ENCODE data around the gene OR10G4. TPM values are rescaled to one million over a fixed set of nuclear protein-coding genes. Genes with fewer than 3 reads are reported as not detected.

OR10G4 gene
- total and polyA plus RNA-seq, 9 donors, result 0.11 TPM; not detected in 8

DNA sequence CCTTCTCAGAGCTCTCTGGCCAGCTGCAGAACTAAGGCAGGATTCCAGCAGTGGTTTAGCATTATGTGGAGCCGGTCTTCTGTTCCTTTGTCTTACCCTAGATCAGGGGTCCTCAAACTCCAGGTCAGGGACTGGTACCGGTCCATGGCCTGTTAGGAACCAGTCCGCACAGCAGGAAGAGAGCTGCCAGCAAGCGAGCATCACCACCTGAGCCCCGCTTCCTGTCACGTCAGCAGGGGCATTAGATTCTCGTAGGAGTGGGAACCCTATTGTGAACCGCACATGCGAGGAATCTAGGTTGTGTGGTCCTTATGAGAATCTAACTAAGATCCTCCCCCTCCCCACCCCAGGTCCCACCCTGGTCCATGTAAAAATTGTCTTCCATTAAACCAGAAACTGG is 26.8 kb downstream of the OR10G4 start:
- Histone ChIP-seq H3K4me3 (no peak overlapping the region), H3K27ac (no peak overlapping the region), H3K27me3 (peaks cover 2% of the 10 kb centered on the region), H3K36me3 (no peaks in the 10 kb centered on the region), H3K4me1 (ENCODE audit: insufficient read depth) (no peaks in the 10 kb centered on the region), H3K9me3 (no peaks in the 10 kb centered on the region)
- intact Hi-C loops (cut with DNase I), result no loop called here
- 80 to 85% (median 84%) methylated on average over 9 of the region's 9 CpGs for WGBS, 3 donors
- TF ChIP-seq, protein P1, sequence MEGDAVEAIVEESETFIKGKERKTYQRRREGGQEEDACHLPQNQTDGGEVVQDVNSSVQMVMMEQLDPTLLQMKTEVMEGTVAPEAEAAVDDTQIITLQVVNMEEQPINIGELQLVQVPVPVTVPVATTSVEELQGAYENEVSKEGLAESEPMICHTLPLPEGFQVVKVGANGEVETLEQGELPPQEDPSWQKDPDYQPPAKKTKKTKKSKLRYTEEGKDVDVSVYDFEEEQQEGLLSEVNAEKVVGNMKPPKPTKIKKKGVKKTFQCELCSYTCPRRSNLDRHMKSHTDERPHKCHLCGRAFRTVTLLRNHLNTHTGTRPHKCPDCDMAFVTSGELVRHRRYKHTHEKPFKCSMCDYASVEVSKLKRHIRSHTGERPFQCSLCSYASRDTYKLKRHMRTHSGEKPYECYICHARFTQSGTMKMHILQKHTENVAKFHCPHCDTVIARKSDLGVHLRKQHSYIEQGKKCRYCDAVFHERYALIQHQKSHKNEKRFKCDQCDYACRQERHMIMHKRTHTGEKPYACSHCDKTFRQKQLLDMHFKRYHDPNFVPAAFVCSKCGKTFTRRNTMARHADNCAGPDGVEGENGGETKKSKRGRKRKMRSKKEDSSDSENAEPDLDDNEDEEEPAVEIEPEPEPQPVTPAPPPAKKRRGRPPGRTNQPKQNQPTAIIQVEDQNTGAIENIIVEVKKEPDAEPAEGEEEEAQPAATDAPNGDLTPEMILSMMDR (IDR thresholded peaks at IDR 0.05), result no peak
- TF ChIP-seq EP300 (IDR thresholded peaks at IDR 0.05) (no peak), POLR2A (IDR thresholded peaks at IDR 0.05) (no peak)
- DNase-seq, result no peak

- Histone ChIP-seq H3K9me3 (no peaks in the 10 kb centered on the region), H3K4me1 (ENCODE audit: insufficient read depth) (no peaks in the 10 kb centered on the region), H3K27ac (no peak within 1 kb of the TSS), H3K4me3 (no peak within 1 kb of the TSS), H3K36me3 (no peaks in the 10 kb centered on the region), H3K27me3 (peaks cover 2% of the 10 kb centered on the region)
- TF ChIP-seq POLR2A (IDR thresholded peaks at IDR 0.05) (no peak), EP300 (IDR thresholded peaks at IDR 0.05) (no peak)
- TF ChIP-seq, protein P1 (IDR thresholded peaks at IDR 0.05), result no peak
- intact Hi-C loops (cut with DNase I), result no loop called here
- DNase-seq, result no peak
- 0 to 4% (median 0%) methylated on average over 1 of the region's 1 CpG for WGBS, 3 donors
These were observed 28.5 kb downstream of the OR10G4 start, which contains the start of gene OR10G7 for GRCh38 chr11:124041254-124041653. Gene OR10G7, minus strand, starts transcription at chr11:124041325. Its CDS starts 2,324 bp downstream, at chr11:124039001.

DNA sequence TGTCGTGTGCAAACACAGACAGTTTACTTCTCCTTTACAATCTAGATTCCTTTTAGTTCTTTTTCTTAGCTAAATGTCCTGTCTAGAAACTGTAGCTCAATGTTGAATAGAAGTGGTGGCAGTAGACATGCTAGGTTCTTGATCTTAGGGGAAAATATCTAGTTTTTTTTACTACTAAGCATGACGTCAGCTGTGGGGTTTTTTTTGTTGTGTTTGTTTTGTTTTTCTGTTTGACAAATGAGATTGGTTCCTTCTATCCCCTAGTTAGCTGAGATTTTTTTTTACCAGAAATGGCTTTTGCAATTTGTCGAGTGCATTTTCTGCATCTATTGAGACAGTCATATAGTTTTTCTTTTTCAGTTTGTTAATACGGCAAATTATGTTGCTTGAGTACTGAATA is 30.6 kb downstream of the OR10G4 start:
- 74 to 82% (median 78%) methylated on average over 4 of the region's 4 CpGs for WGBS, 3 donors
- Histone ChIP-seq H3K27me3 (no peaks in the 10 kb centered on the region), H3K4me3 (no peak overlapping the region), H3K36me3 (no peaks in the 10 kb centered on the region), H3K27ac (no peak overlapping the region), H3K4me1 (ENCODE audit: insufficient read depth) (no peaks in the 10 kb centered on the region), H3K9me3 (no peaks in the 10 kb centered on the region)
- intact Hi-C loops (cut with DNase I), result no loop called here
- no peak for DNase-seq
- no peak for TF ChIP-seq POLR2A (IDR thresholded peaks at IDR 0.05)
- TF ChIP-seq, protein P1 (IDR thresholded peaks at IDR 0.05), result no peak

GRCh38 chr11:124050748-124051147 is 38.0 kb downstream of the OR10G4 start:
- intact Hi-C loops (cut with DNase I), result no loop called here
- Histone ChIP-seq H3K27ac (no peak overlapping the region), H3K36me3 (no peaks in the 10 kb centered on the region), H3K4me1 (ENCODE audit: insufficient read depth) (no peaks in the 10 kb centered on the region), H3K9me3 (no peaks in the 10 kb centered on the region), H3K27me3 (no peaks in the 10 kb centered on the region), H3K4me3 (no peak overlapping the region)
- DNase-seq, result no peak
- 42 to 46% (median 42%) methylated on average over 1 of the region's 1 CpG for WGBS, 3 donors
- TF ChIP-seq EP300 (IDR thresholded peaks at IDR 0.05), result no peak
- TF ChIP-seq POLR2A (IDR thresholded peaks at IDR 0.05), result no peak
- TF ChIP-seq, protein P1 (IDR thresholded peaks at IDR 0.05), result no peak

All from ovary (tissue), 9 donors.